Measurements from ENCODE around the gene MBD3L2B.

The MBD3L2B gene

GRCh38 chr19:7018828-7019227, 2.4 kb downstream of the MBD3L2B start:
- H3K4me3 ChIP-seq (ENCODE audit: low read length in 2 of 2), result no peak overlapping the region
- H3K9ac ChIP-seq (ENCODE audit: low read depth in 1 of 2, low read length in 2 of 2), result no peak overlapping the region
- no peak overlapping the region for H3K27ac ChIP-seq (ENCODE audit: low read depth in 2 of 2, low read length in 2 of 2)
- no peaks in the 10 kb centered on the region for H3K4me1 ChIP-seq (ENCODE audit: control insufficient read depth in 2 of 2, insufficient read depth in 2 of 2, low read length in 2 of 2)
- no peaks in the 10 kb centered on the region for H3K9me3 ChIP-seq (ENCODE audit: control insufficient read depth in 2 of 2, low read length in 2 of 2)
- no peaks in the 10 kb centered on the region for H3K27me3 ChIP-seq (ENCODE audit: control insufficient read depth in 2 of 2, insufficient read depth in 2 of 2, low read length in 2 of 2)
- H3K36me3 ChIP-seq (ENCODE audit: control insufficient read depth in 2 of 2, insufficient read depth in 2 of 2, low read length in 2 of 2), result no peaks in the 10 kb centered on the region

- Histone ChIP-seq H3K9me3 (ENCODE audit: control insufficient read depth in 2 of 2, low read length in 2 of 2) (no peaks in the 10 kb centered on the region), H3K9ac (ENCODE audit: low read depth in 1 of 2, low read length in 2 of 2) (no peak overlapping the region), H3K27ac (ENCODE audit: low read depth in 2 of 2, low read length in 2 of 2) (no peak overlapping the region), H3K4me1 (ENCODE audit: control insufficient read depth in 2 of 2, insufficient read depth in 2 of 2, low read length in 2 of 2) (no peaks in the 10 kb centered on the region), H3K27me3 (ENCODE audit: control insufficient read depth in 2 of 2, insufficient read depth in 2 of 2, low read length in 2 of 2) (no peaks in the 10 kb centered on the region), H3K36me3 (ENCODE audit: control insufficient read depth in 2 of 2, insufficient read depth in 2 of 2, low read length in 2 of 2) (no peaks in the 10 kb centered on the region), H3K4me3 (ENCODE audit: low read length in 2 of 2) (no peak overlapping the region)
These were observed 7.6 kb downstream of the MBD3L2B start for GRCh38 chr19:7013678-7014077.

- H3K9ac ChIP-seq (ENCODE audit: low read depth in 1 of 2, low read length in 2 of 2), result no peak overlapping the region
- no peaks in the 10 kb centered on the region for H3K4me1 ChIP-seq (ENCODE audit: control insufficient read depth in 2 of 2, insufficient read depth in 2 of 2, low read length in 2 of 2)
- H3K9me3 ChIP-seq (ENCODE audit: control insufficient read depth in 2 of 2, low read length in 2 of 2), result no peaks in the 10 kb centered on the region
- H3K36me3 ChIP-seq (ENCODE audit: control insufficient read depth in 2 of 2, insufficient read depth in 2 of 2, low read length in 2 of 2), result no peaks in the 10 kb centered on the region
- H3K27me3 ChIP-seq (ENCODE audit: control insufficient read depth in 2 of 2, insufficient read depth in 2 of 2, low read length in 2 of 2), result no peaks in the 10 kb centered on the region
- no peak overlapping the region for H3K4me3 ChIP-seq (ENCODE audit: low read length in 2 of 2)
- no peak overlapping the region for H3K27ac ChIP-seq (ENCODE audit: low read depth in 2 of 2, low read length in 2 of 2)
These were observed 10.3 kb downstream of the MBD3L2B start for GRCh38 chr19:7010722-7011593.

- H3K27ac ChIP-seq (ENCODE audit: low read depth in 2 of 2, low read length in 2 of 2), result no peak overlapping the region
- no peak overlapping the region for H3K4me3 ChIP-seq (ENCODE audit: low read length in 2 of 2)
- no peaks in the 10 kb centered on the region for H3K9me3 ChIP-seq (ENCODE audit: control insufficient read depth in 2 of 2, low read length in 2 of 2)
- no peaks in the 10 kb centered on the region for H3K27me3 ChIP-seq (ENCODE audit: control insufficient read depth in 2 of 2, insufficient read depth in 2 of 2, low read length in 2 of 2)
- H3K4me1 ChIP-seq (ENCODE audit: control insufficient read depth in 2 of 2, insufficient read depth in 2 of 2, low read length in 2 of 2), result no peaks in the 10 kb centered on the region
- no peak overlapping the region for H3K9ac ChIP-seq (ENCODE audit: low read depth in 1 of 2, low read length in 2 of 2)
- no peaks in the 10 kb centered on the region for H3K36me3 ChIP-seq (ENCODE audit: control insufficient read depth in 2 of 2, insufficient read depth in 2 of 2, low read length in 2 of 2)
These were observed 13.4 kb downstream of the MBD3L2B start for GRCh38 chr19:7007859-7008258.

GRCh38 chr19:7006135-7006704, 15.0 kb downstream of the MBD3L2B start:
- H3K9me3 ChIP-seq (ENCODE audit: control insufficient read depth in 2 of 2, low read length in 2 of 2), result no peaks in the 10 kb centered on the region
- H3K27me3 ChIP-seq (ENCODE audit: control insufficient read depth in 2 of 2, insufficient read depth in 2 of 2, low read length in 2 of 2), result no peaks in the 10 kb centered on the region
- no peak overlapping the region for H3K27ac ChIP-seq (ENCODE audit: low read depth in 2 of 2, low read length in 2 of 2)
- H3K36me3 ChIP-seq (ENCODE audit: control insufficient read depth in 2 of 2, insufficient read depth in 2 of 2, low read length in 2 of 2), result no peaks in the 10 kb centered on the region
- H3K4me1 ChIP-seq (ENCODE audit: control insufficient read depth in 2 of 2, insufficient read depth in 2 of 2, low read length in 2 of 2), result no peaks in the 10 kb centered on the region
- no peak overlapping the region for H3K9ac ChIP-seq (ENCODE audit: low read depth in 1 of 2, low read length in 2 of 2)
- H3K4me3 ChIP-seq (ENCODE audit: low read length in 2 of 2), result no peak overlapping the region

GRCh38 chr19:7004313-7004931, 16.8 kb downstream of the MBD3L2B start:
- H3K9ac ChIP-seq (ENCODE audit: low read depth in 1 of 2, low read length in 2 of 2), result no peak overlapping the region
- no peak overlapping the region for H3K4me3 ChIP-seq (ENCODE audit: low read length in 2 of 2)
- no peaks in the 10 kb centered on the region for H3K9me3 ChIP-seq (ENCODE audit: control insufficient read depth in 2 of 2, low read length in 2 of 2)
- no peak overlapping the region for H3K27ac ChIP-seq (ENCODE audit: low read depth in 2 of 2, low read length in 2 of 2)
- H3K36me3 ChIP-seq (ENCODE audit: control insufficient read depth in 2 of 2, insufficient read depth in 2 of 2, low read length in 2 of 2), result no peaks in the 10 kb centered on the region
- H3K27me3 ChIP-seq (ENCODE audit: control insufficient read depth in 2 of 2, insufficient read depth in 2 of 2, low read length in 2 of 2), result no peaks in the 10 kb centered on the region
- H3K4me1 ChIP-seq (ENCODE audit: control insufficient read depth in 2 of 2, insufficient read depth in 2 of 2, low read length in 2 of 2), result no peaks in the 10 kb centered on the region

GRCh38 chr19:7000816-7001215, 20.4 kb downstream of the MBD3L2B start:
- H3K36me3 ChIP-seq (ENCODE audit: control insufficient read depth in 2 of 2, insufficient read depth in 2 of 2, low read length in 2 of 2), result no peaks in the 10 kb centered on the region
- H3K4me1 ChIP-seq (ENCODE audit: control insufficient read depth in 2 of 2, insufficient read depth in 2 of 2, low read length in 2 of 2), result no peaks in the 10 kb centered on the region
- no peaks in the 10 kb centered on the region for H3K9me3 ChIP-seq (ENCODE audit: control insufficient read depth in 2 of 2, low read length in 2 of 2)
- no peak overlapping the region for H3K9ac ChIP-seq (ENCODE audit: low read depth in 1 of 2, low read length in 2 of 2)
- no peaks in the 10 kb centered on the region for H3K27me3 ChIP-seq (ENCODE audit: control insufficient read depth in 2 of 2, insufficient read depth in 2 of 2, low read length in 2 of 2)
- H3K27ac ChIP-seq (ENCODE audit: low read depth in 2 of 2, low read length in 2 of 2), result peak overlapping the region in 1 of 2 donors; percentile 28
- no peak overlapping the region for H3K4me3 ChIP-seq (ENCODE audit: low read length in 2 of 2)

- H3K27me3 ChIP-seq (ENCODE audit: control insufficient read depth in 2 of 2, insufficient read depth in 2 of 2, low read length in 2 of 2), result no peaks in the 10 kb centered on the region
- H3K9me3 ChIP-seq (ENCODE audit: control insufficient read depth in 2 of 2, low read length in 2 of 2), result no peaks in the 10 kb centered on the region
- no peak overlapping the region for H3K9ac ChIP-seq (ENCODE audit: low read depth in 1 of 2, low read length in 2 of 2)
These were observed 20.9 kb downstream of the MBD3L2B start for GRCh38 chr19:7000333-7000732.

GRCh38 chr19:6999933-7000332, 21.3 kb downstream of the MBD3L2B start:
- no peaks in the 10 kb centered on the region for H3K27me3 ChIP-seq (ENCODE audit: control insufficient read depth in 2 of 2, insufficient read depth in 2 of 2, low read length in 2 of 2)
- H3K9ac ChIP-seq (ENCODE audit: low read depth in 1 of 2, low read length in 2 of 2), result no peak overlapping the region
- no peaks in the 10 kb centered on the region for H3K36me3 ChIP-seq (ENCODE audit: control insufficient read depth in 2 of 2, insufficient read depth in 2 of 2, low read length in 2 of 2)
- no peaks in the 10 kb centered on the region for H3K9me3 ChIP-seq (ENCODE audit: control insufficient read depth in 2 of 2, low read length in 2 of 2)
- no peaks in the 10 kb centered on the region for H3K4me1 ChIP-seq (ENCODE audit: control insufficient read depth in 2 of 2, insufficient read depth in 2 of 2, low read length in 2 of 2)
- no peak overlapping the region for H3K27ac ChIP-seq (ENCODE audit: low read depth in 2 of 2, low read length in 2 of 2)
- no peak overlapping the region for H3K4me3 ChIP-seq (ENCODE audit: low read length in 2 of 2)

More at GRCh38 chr19:7000333-7000732, 20.9 kb downstream of the MBD3L2B start:
- H3K27ac ChIP-seq (ENCODE audit: low read depth in 2 of 2, low read length in 2 of 2), result no peak overlapping the region
- H3K36me3 ChIP-seq (ENCODE audit: control insufficient read depth in 2 of 2, insufficient read depth in 2 of 2, low read length in 2 of 2), result no peaks in the 10 kb centered on the region
- no peaks in the 10 kb centered on the region for H3K4me1 ChIP-seq (ENCODE audit: control insufficient read depth in 2 of 2, insufficient read depth in 2 of 2, low read length in 2 of 2)
- no peak overlapping the region for H3K4me3 ChIP-seq (ENCODE audit: low read length in 2 of 2)
